Endothelial cell of umbilical vein (primary cell): ENCODE data around the gene TTC1. TPM values are rescaled to one million over a fixed set of nuclear protein-coding genes. Genes with fewer than 3 reads are reported as not detected.

Source experiments
- Bru-seq: library from RNA; stranded (reverse); fragments of 400-500 nt; gene quantifications from one replicate; lab custom pipeline; 2021; lab: Mats Ljungman, UMichigan
- BruChase-seq, 2 experiments: library from RNA; stranded (reverse); fragments of 400-500 nt; gene quantifications; one replicate each; lab custom pipeline; 2021; lab: Mats Ljungman, UMichigan
- BruUV-seq: library from RNA; stranded (reverse); fragments of 400-500 nt; replicated peaks from 2 replicates; lab custom pipeline; 2021; lab: Mats Ljungman, UMichigan
- CTCF ChIA-PET: fragments of 300-600, 350-600 bp; sonication (Branson Sonifier 250); formaldehyde crosslinking; loops from one replicate; lab custom pipeline; 2021; ENCODE audit warnings: antibody characterized with exemption, inconsistent platforms; lab: Charles Lee
- POLR2A ChIA-PET: fragments of 300-600, 350-600 bp; sonication (Branson Sonifier 250); formaldehyde crosslinking; loops from one replicate; lab custom pipeline; 2021; ENCODE audit warnings: antibody characterized with exemption, inconsistent platforms; lab: Charles Lee
- DNase-seq: peaks from one replicate; pipeline ENCODE4 v3.0.0-alpha.2; 2011; ENCODE audit warnings: low read depth, low spot score
- FAIRE-seq: peaks from 2 replicates; lab custom pipeline; 2011; peaks lifted over from hg19 to GRCh38; lab: Jason Lieb, UNC
- H2AFZ ChIP-seq: 2 replicates; pipeline ENCODE4 v1.6.0; 2012; ENCODE audit warnings: low read depth, low read length, control low read depth, inconsistent platforms
- H3K27ac ChIP-seq: 2 replicates; pipeline ENCODE4 v1.5.1; 2011; ENCODE audit warnings: low read depth, mild to moderate bottlenecking, control low read depth, low read length, moderate library complexity; ENCODE audit not compliant: insufficient read depth
- H3K27me3 ChIP-seq, 2 experiments: 2 replicates each; pipeline versions ENCODE4 v1.6.0 to v1.6.1; 2011; ENCODE audit warnings: low read length in 2 of 2, mixed read lengths in 1 of 2; ENCODE audit not compliant: control insufficient read depth in 2 of 2, insufficient read depth in 2 of 2
- H3K36me3 ChIP-seq, 2 experiments: 2 replicates in 1 of 2; 3 replicates in 1 of 2; pipeline ENCODE4 v1.5.1; 2011; ENCODE audit warnings: low read length in 2 of 2, mild to moderate bottlenecking in 1 of 2, moderate library complexity in 1 of 2; ENCODE audit not compliant: control insufficient read depth in 2 of 2, insufficient read depth in 2 of 2; ENCODE audit errors: extremely low read depth in 1 of 2
- H3K4me1 ChIP-seq: 3 replicates; pipeline ENCODE4 v1.5.1; 2011; ENCODE audit warnings: mild to moderate bottlenecking, low read length; ENCODE audit not compliant: control insufficient read depth, insufficient read depth; ENCODE audit errors: extremely low read depth
- H3K4me2 ChIP-seq: 2 replicates; pipeline ENCODE4 v1.6.1; 2011; ENCODE audit warnings: low read length, control low read depth, mixed read lengths; ENCODE audit not compliant: insufficient read depth
- H3K4me3 ChIP-seq, 3 experiments: fragments of 200-600 bp in 1 of 3; sonication (generic), shearing (Covaris generic) in 1 of 3; replicated peaks in 1 of 3; 2 replicates each; pipeline ENCODE4 v1.5.1; 2011 to 2016; ENCODE audit warnings: control low read depth in 3 of 3, low read length in 3 of 3, mild to moderate bottlenecking in 2 of 3, inconsistent platforms in 1 of 3, low read depth in 1 of 3, moderate library complexity in 1 of 3; ENCODE audit not compliant: insufficient read depth in 1 of 3
- H3K79me2 ChIP-seq: 2 replicates; pipeline ENCODE4 v1.6.0; 2012; ENCODE audit warnings: low read length, inconsistent platforms; ENCODE audit not compliant: control insufficient read depth, insufficient read depth
- H3K9ac ChIP-seq: replicated peaks from 2 replicates; pipeline ENCODE3; 2011; ENCODE audit warnings: low read length, control low read depth; ENCODE audit not compliant: insufficient read depth; ENCODE audit errors: extremely low read depth
- H3K9me1 ChIP-seq: replicated peaks from 3 replicates; pipeline ENCODE4 v1.6.0; 2011; ENCODE audit warnings: mild to moderate bottlenecking, low read length; ENCODE audit not compliant: control insufficient read depth, insufficient read depth; ENCODE audit errors: extremely low read depth
- H3K9me3 ChIP-seq: replicated peaks from 2 replicates; pipeline ENCODE4 v1.5.1; 2012; ENCODE audit warnings: low read length, inconsistent platforms; ENCODE audit not compliant: control insufficient read depth, insufficient read depth
- H4K20me1 ChIP-seq: replicated peaks from 2 replicates; pipeline ENCODE3; 2011; ENCODE audit warnings: mild to moderate bottlenecking, low read length; ENCODE audit not compliant: control insufficient read depth, insufficient read depth; ENCODE audit errors: extremely low read depth
- EZH2 ChIP-seq: IDR thresholded peaks from 2 replicates; pipeline ENCODE4 v1.6.1; 2012; ENCODE audit warnings: borderline replicate concordance, low read depth, mild to moderate bottlenecking, moderate library complexity, low read length, inconsistent platforms; ENCODE audit not compliant: severe bottlenecking
- FOS ChIP-seq: IDR thresholded peaks from 2 replicates; pipeline ENCODE4 v1.6.1; 2011; ENCODE audit warnings: mild to moderate bottlenecking, low read length, moderate library complexity, borderline replicate concordance; ENCODE audit not compliant: insufficient read depth
- GATA2 ChIP-seq: IDR thresholded peaks from 2 replicates; pipeline ENCODE4 v1.7.0; 2011; ENCODE audit warnings: low read depth, mild to moderate bottlenecking, moderate library complexity, mixed read lengths, low read length; ENCODE audit not compliant: insufficient read length, insufficient read depth
- JUN ChIP-seq: IDR thresholded peaks from 2 replicates; pipeline ENCODE4 v1.6.1; 2011; ENCODE audit warnings: borderline replicate concordance, low read depth; ENCODE audit not compliant: insufficient read length, insufficient read depth
- MYC ChIP-seq: IDR thresholded peaks from one replicate; pipeline ENCODE4 v1.6.1; 2011; ENCODE audit warnings: mild to moderate bottlenecking, low read depth, low read length
- POLR2A ChIP-seq: IDR thresholded peaks from 2 replicates; pipeline ENCODE4 v1.6.1; 2012; ENCODE audit warnings: low read depth, mild to moderate bottlenecking, control low read depth, low read length
- POLR2AphosphoS5 ChIP-seq: IDR thresholded peaks from 2 replicates; pipeline ENCODE4 v1.6.1; 2012; ENCODE audit warnings: low read depth, mild to moderate bottlenecking, control low read depth, low read length, moderate library complexity; ENCODE audit not compliant: insufficient read depth
- dilution Hi-C: fragments of 300-500 bp; cut with MboI; formaldehyde crosslinking; loops from one replicate; pipeline ENCODE4 v1.15.0; 2019; ENCODE audit warnings: low sequenced_read_pairs; ENCODE audit not compliant: extremely low pct_ligation_motif_present
- intact Hi-C: fragments of 100-400 bp; cut with micrococcal nuclease; formaldehyde crosslinking; loops from one replicate; pipeline ENCODE4 v1.10.0; 2022
- long read RNA-seq: library from polyadenylated mRNA; stranded (forward); transcript quantifications from one replicate; pipeline ENCODE4 v2.0.0, GENCODE V29; 2021
- polyA minus RNA-seq, 3 experiments: library from RNA; depleted of rRNA, polyadenylated mRNA; stranded (reverse); fragments of >200 nt; gene quantifications; 1 replicate in 1 of 3; 2 replicates in 2 of 3; pipeline ENCODE4 v1.2.3, GENCODE V29; 2011
- polyA plus RNA-seq, 4 experiments: library from polyadenylated mRNA; depleted of rRNA in 3 of 4; stranded (reverse) in 3 of 4; unstranded in 1 of 4; fragments of >200 nt; gene quantifications; 2 replicates each; pipeline versions ENCODE4 v1.2.1 to v1.2.3, GENCODE V29; 2011 to 2012; ENCODE audit warnings: missing spikeins in 1 of 4
- total RNA-seq: library from RNA; stranded (reverse); gene quantifications from 2 replicates; pipeline ENCODE4 v1.2.3, GENCODE V29; 2021
- TF ChIP-seq, protein P1 (sequence below), 2 donors: IDR thresholded peaks; 1 replicate in 1 of 2; 2 replicates in 1 of 2; pipeline ENCODE4 v1.5.1; 2011; ENCODE audit warnings: low read length in 2 of 2, mild to moderate bottlenecking in 2 of 2, moderate library complexity in 2 of 2, control low read depth in 1 of 2, inconsistent platforms in 1 of 2, low read depth in 1 of 2; ENCODE audit not compliant: insufficient read depth in 1 of 2; ENCODE audit errors: extremely low read depth in 1 of 2
- TF ChIP-seq, protein P2 (sequence below): IDR thresholded peaks from 2 replicates; pipeline ENCODE4 v1.6.1; 2011; ENCODE audit not compliant: insufficient read depth, insufficient read length

TTC1 gene, protein sequence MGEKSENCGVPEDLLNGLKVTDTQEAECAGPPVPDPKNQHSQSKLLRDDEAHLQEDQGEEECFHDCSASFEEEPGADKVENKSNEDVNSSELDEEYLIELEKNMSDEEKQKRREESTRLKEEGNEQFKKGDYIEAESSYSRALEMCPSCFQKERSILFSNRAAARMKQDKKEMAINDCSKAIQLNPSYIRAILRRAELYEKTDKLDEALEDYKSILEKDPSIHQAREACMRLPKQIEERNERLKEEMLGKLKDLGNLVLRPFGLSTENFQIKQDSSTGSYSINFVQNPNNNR
- total RNA-seq (59.6 and 62.6 TPM in 2 replicates), polyA plus RNA-seq (23.9 and 25.9 TPM in 2 replicates), polyA minus RNA-seq (23.7 and 27.5 TPM in 2 replicates), Bru-seq, nascent RNA (percentile 83 among the genes with signal in this experiment), BruChase-seq, experiment 1, labeled RNA remaining after a 6-hour chase (percentile 77 among the genes with signal in this experiment), BruChase-seq, experiment 2, labeled RNA remaining after a 2-hour chase (percentile 77 among the genes with signal in this experiment)
- 37.0 and 43.3 TPM in 2 replicates for polyA plus RNA-seq (2011; cell fraction: cytosol; rRNA removed)
- 22.0 and 23.9 TPM in 2 replicates for polyA plus RNA-seq (2011; cell fraction: nucleus; rRNA removed)
- polyA plus RNA-seq (2012): 55.0 and 85.9 TPM in 2 replicates
- polyA minus RNA-seq (2011; cell fraction: cytosol; rRNA and poly(A)+ RNA removed): 13.0 TPM
- polyA minus RNA-seq (2011; cell fraction: nucleus; rRNA and poly(A)+ RNA removed): 8.7 and 13.2 TPM in 2 replicates
- long read RNA-seq, transcript TTC1-205 (8 exons, 1,432 nt): minor isoform, 19 of 224 reads
- long read RNA-seq, transcript TTC1-201 (8 exons, 1,467 nt): major isoform, 176 of 224 reads
- long read RNA-seq, partial matches to known transcripts: 12 of 224 reads
- long read RNA-seq, other reads (novel, unspliced or antisense): 16 of 224 reads

DNA sequence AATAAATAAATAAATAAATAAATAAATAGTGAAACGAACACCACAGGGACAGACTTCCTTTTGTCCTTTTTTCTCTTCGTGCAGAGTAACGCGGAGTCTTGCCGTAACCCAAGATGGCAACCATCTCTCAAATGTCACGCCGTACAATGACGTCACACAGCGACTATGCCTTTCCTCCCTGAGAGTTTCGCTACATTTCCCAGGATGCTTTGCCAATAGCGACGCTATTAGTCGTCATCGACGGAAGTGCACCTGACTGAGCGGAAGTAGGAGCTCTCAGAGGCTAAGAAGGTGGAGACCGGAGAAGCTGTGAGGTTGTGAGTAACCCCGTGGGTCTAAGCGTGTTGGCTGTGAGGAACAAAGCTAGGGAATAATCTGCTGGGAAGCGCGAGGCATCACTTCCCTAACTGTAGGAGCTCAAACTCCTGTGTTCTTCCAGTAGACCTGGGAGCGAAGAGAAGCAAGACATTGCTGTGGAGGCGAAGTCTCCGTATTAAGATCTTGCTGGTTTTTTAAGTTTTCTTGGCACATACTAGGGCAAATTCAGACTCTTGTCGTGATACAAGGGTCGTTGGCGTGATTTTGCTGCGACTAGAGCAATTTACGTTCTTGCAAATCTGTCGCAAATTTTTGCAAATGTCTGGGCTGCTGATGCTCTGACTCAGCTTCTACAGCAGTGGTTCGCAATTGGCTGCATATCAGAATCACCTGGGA lies at the start of gene TTC1:
TTC1 (plus strand) TSS at position 263 of the 714 bp plus-strand sequence. CDS start 1,390 bp downstream, outside the sequence.
- dilution Hi-C loops: no loop called here
- Histone ChIP-seq H3K9me3 (no peaks in the 10 kb centered on the region), H4K20me1 (no peaks in the 10 kb centered on the region), H3K9me1 (no peaks in the 10 kb centered on the region), H3K4me1 (peaks cover 13% of the 10 kb centered on the region), H2AFZ (peak within 1 kb of the TSS; percentile 38), H3K4me2 (peak within 1 kb of the TSS; percentile 93), H3K9ac (peak within 1 kb of the TSS; percentile 97), H3K36me3 (no peaks in the 10 kb centered on the region), H3K27me3 (peaks cover 0 to 3% of the 10 kb centered on the region in 2 experiments), H3K4me3 (peak within 1 kb of the TSS; percentile 62 to 97 (median 93)), H3K79me2 (peaks cover 25% of the 10 kb centered on the region), H3K27ac (peak within 1 kb of the TSS; percentile 89)
- FAIRE-seq: peak; percentile 100
- ChIA-PET CTCF (interaction anchor here (0.9 to 1.5 kb wide), 7 partner anchors 12 to 852 kb away, joined by 3 to 14 read pairs (median 4); no protein-coding TSS in a partner anchor), POLR2A (interaction anchor here (0.5 to 1.4 kb wide), 2 partner anchors 110 to 209 kb away, joined by 3 read pairs; partner anchors contain the start of gene PWWP2A)
- peak; percentile 98 for DNase-seq
- BruUV-seq: TSS peak; percentile 75
- intact Hi-C loops: loop anchor here (1.0 to 10.0 kb wide), 2 partner anchors 110 to 834 kb away; partner anchors contain the start of gene PWWP2A
- TF ChIP-seq, protein P1, sequence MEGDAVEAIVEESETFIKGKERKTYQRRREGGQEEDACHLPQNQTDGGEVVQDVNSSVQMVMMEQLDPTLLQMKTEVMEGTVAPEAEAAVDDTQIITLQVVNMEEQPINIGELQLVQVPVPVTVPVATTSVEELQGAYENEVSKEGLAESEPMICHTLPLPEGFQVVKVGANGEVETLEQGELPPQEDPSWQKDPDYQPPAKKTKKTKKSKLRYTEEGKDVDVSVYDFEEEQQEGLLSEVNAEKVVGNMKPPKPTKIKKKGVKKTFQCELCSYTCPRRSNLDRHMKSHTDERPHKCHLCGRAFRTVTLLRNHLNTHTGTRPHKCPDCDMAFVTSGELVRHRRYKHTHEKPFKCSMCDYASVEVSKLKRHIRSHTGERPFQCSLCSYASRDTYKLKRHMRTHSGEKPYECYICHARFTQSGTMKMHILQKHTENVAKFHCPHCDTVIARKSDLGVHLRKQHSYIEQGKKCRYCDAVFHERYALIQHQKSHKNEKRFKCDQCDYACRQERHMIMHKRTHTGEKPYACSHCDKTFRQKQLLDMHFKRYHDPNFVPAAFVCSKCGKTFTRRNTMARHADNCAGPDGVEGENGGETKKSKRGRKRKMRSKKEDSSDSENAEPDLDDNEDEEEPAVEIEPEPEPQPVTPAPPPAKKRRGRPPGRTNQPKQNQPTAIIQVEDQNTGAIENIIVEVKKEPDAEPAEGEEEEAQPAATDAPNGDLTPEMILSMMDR (IDR thresholded peaks at IDR 0.05; ENCODE audit: extremely low read depth in 1 of 2, insufficient read depth in 1 of 2, low read depth in 1 of 2, low read length in 2 of 2): no peak
- TF ChIP-seq POLR2AphosphoS5 (peak; percentile 92), MYC (no peak), GATA2 (no peak), FOS (no peak), JUN (peak; percentile 96), EZH2 (no peak), POLR2A (peak; percentile 95)
- TF ChIP-seq, protein P2, sequence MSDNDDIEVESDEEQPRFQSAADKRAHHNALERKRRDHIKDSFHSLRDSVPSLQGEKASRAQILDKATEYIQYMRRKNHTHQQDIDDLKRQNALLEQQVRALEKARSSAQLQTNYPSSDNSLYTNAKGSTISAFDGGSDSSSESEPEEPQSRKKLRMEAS: no peak
